Neural cell (in vitro differentiated cells): ENCODE data around the gene AKT1S1.

ENCODE experiments used
- POLR2AphosphoS5 ChIP-seq: IDR thresholded peaks from 2 replicates; pipeline ENCODE4 v1.6.1; 2012
- RAD21 ChIP-seq: fragments of 450-650 bp; conservative IDR thresholded peaks from 2 replicates; pipeline ENCODE4 v1.6.1; 2014; ENCODE audit warnings: antibody characterized with exemption, mild to moderate bottlenecking, moderate library complexity
- TAF1 ChIP-seq: IDR thresholded peaks from 2 replicates; pipeline ENCODE4 v1.6.1; 2012; ENCODE audit warnings: low read depth
- TF ChIP-seq, protein P1 (sequence below): fragments of 450-650 bp; IDR thresholded peaks from 2 replicates; pipeline ENCODE4 v1.5.1; 2014; ENCODE audit warnings: antibody characterized with exemption, mild to moderate bottlenecking, moderate library complexity; ENCODE audit not compliant: poor library complexity, severe bottlenecking

GRCh38 chr19:49926515-49926914 lies 49.4 kb upstream of the AKT1S1 start:
- TF ChIP-seq, protein P1, sequence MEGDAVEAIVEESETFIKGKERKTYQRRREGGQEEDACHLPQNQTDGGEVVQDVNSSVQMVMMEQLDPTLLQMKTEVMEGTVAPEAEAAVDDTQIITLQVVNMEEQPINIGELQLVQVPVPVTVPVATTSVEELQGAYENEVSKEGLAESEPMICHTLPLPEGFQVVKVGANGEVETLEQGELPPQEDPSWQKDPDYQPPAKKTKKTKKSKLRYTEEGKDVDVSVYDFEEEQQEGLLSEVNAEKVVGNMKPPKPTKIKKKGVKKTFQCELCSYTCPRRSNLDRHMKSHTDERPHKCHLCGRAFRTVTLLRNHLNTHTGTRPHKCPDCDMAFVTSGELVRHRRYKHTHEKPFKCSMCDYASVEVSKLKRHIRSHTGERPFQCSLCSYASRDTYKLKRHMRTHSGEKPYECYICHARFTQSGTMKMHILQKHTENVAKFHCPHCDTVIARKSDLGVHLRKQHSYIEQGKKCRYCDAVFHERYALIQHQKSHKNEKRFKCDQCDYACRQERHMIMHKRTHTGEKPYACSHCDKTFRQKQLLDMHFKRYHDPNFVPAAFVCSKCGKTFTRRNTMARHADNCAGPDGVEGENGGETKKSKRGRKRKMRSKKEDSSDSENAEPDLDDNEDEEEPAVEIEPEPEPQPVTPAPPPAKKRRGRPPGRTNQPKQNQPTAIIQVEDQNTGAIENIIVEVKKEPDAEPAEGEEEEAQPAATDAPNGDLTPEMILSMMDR = no peak
- no peak for TF ChIP-seq TAF1
- no peak for TF ChIP-seq POLR2AphosphoS5
- no peak for TF ChIP-seq RAD21
